K562 (cell line): ENCODE data around the gene DNAAF3. TPM values are rescaled to one million over a fixed set of nuclear protein-coding genes. Genes with fewer than 3 reads are reported as not detected.

Source experiments
- CHAMP1 ChIP-seq: fragments of 450-650 bp; IDR thresholded peaks from 2 replicates; pipeline ENCODE4 v1.6.1; 2016; ENCODE audit warnings: mild to moderate bottlenecking
- ELF4 ChIP-seq: fragments of 450-650 bp; formaldehyde crosslinking; IDR thresholded peaks from 2 replicates; pipeline ENCODE4 v1.4.0; 2022; ENCODE audit warnings: missing genetic modification characterization
- JUNB ChIP-seq: fragments of 450-650 bp; formaldehyde crosslinking; conservative IDR thresholded peaks from 2 replicates; pipeline ENCODE4 v1.4.0; 2020; ENCODE audit warnings: mild to moderate bottlenecking
- MTA3 ChIP-seq: fragments of 450-650 bp; formaldehyde crosslinking; IDR thresholded peaks from 2 replicates; pipeline ENCODE4 v1.6.1; 2017; ENCODE audit warnings: mild to moderate bottlenecking, borderline replicate concordance
- PCBP2 ChIP-seq: fragments of 200-400 bp; formaldehyde crosslinking; IDR thresholded peaks from 2 replicates; pipeline ENCODE4 v1.6.1; 2018; ENCODE audit warnings: low read length, low read depth, mild to moderate bottlenecking, moderate library complexity; ENCODE audit not compliant: poor library complexity, severe bottlenecking
- RAD51 ChIP-seq: fragments of 450-650 bp; IDR thresholded peaks from 2 replicates; pipeline ENCODE4 v1.7.1; 2016; ENCODE audit warnings: low read depth, mild to moderate bottlenecking, borderline replicate concordance
- RFX7 ChIP-seq: fragments of 250-450 bp; sonication (Bioruptor Pico); IDR thresholded peaks from 2 replicates; pipeline ENCODE4 v1.5.1; 2021; ENCODE audit warnings: mild to moderate bottlenecking
- SETDB1 ChIP-seq: IDR thresholded peaks from one replicate; pipeline ENCODE4 v1.6.1; 2012; ENCODE audit warnings: low read length, control low read depth, inconsistent platforms
- THAP7 ChIP-seq: fragments of 250-450 bp; sonication (Bioruptor Pico); IDR thresholded peaks from 2 replicates; pipeline ENCODE4 v1.5.0; 2021
- ZBTB7A ChIP-seq: IDR thresholded peaks from 2 replicates; pipeline ENCODE4 v1.6.1; 2011; ENCODE audit warnings: low read depth, mild to moderate bottlenecking, low read length, moderate library complexity, borderline replicate concordance; ENCODE audit not compliant: control insufficient read depth
- ZKSCAN3 ChIP-seq: fragments of 250-450 bp; sonication (Bioruptor Pico); IDR thresholded peaks from 2 replicates; pipeline ENCODE4 v1.4.0; 2020
- ZNF174 ChIP-seq: fragments of 250-450 bp; sonication (Bioruptor Pico); IDR thresholded peaks from 2 replicates; pipeline ENCODE4 v1.4.0; 2020; ENCODE audit warnings: mild to moderate bottlenecking
- ZNF584 ChIP-seq: fragments of 200-800 bp; sonication (Bioruptor generic); IDR thresholded peaks from 2 replicates; pipeline ENCODE4 v1.6.1; 2016; ENCODE audit warnings: low read depth, mild to moderate bottlenecking, missing genetic modification characterization, missing compliant biosample characterization
- polyA plus RNA-seq, 8 experiments: library from polyadenylated mRNA; depleted of rRNA in 4 of 8; stranded (reverse) in 5 of 8; unstranded in 3 of 8; fragments of >200 nt; fragmentation: Nextera tagmentation in 2 of 8; fragmentation: Illumina TruSeq in 1 of 8; extraction: Ambion mirVana in 2 of 8; extraction: Trizol in 1 of 8; gene quantifications; 2 replicates each; pipeline versions ENCODE4 v1.2.1 to v1.2.3, GENCODE V29; 2011 to 2014; ENCODE audit warnings: inconsistent platforms in 1 of 8, missing spikeins in 1 of 8
- total RNA-seq, 7 experiments: library from RNA; depleted of rRNA in 6 of 7; stranded (reverse); fragments of >200 nt in 6 of 7; fragmentation: Illumina TruSeq in 2 of 7; extraction: Trizol in 2 of 7; gene quantifications; 2 replicates each; pipeline versions ENCODE4 v1.2.1 to v1.2.3, GENCODE V29; 2011 to 2021; ENCODE audit warnings: low replicate concordance in 1 of 7

Gene DNAAF3
- total and polyA plus RNA-seq, 9 of the 15 experiments (the other 6 are each of a cell fraction or from before 2014, with no cell fraction given): 21.6 to 61.5 (median 43.0) TPM

GRCh38 chr19:55206664-55207500, 40.5 kb upstream of the DNAAF3 start (continued):
- TF ChIP-seq THAP7 (CRISPR knock-in tag): no peak
- TF ChIP-seq ZNF174 (CRISPR knock-in tag): no peak
- TF ChIP-seq RFX7 (CRISPR knock-in tag): no peak
- no peak for TF ChIP-seq ELF4
- TF ChIP-seq CHAMP1: no peak
- TF ChIP-seq ZNF584 (CRISPR knock-in tag): no peak
- no peak for TF ChIP-seq ZKSCAN3 (CRISPR knock-in tag)
- no peak for TF ChIP-seq RAD51
- TF ChIP-seq PCBP2: no peak
- TF ChIP-seq SETDB1: no peak
- peak; percentile 63; the same call in 1 of the 2 replicates for TF ChIP-seq JUNB (CRISPR knock-in tag)
- TF ChIP-seq MTA3: peak; percentile 85
- peak; percentile 90; the same call in 1 of the 2 replicates for TF ChIP-seq ZBTB7A
